ENCODE measurements around the gene ZEB2.

ZEB2 gene

GRCh38 chr2:144528108-144528507 is 8.2 kb upstream of the ZEB2 start:
- DNase-seq (ENCODE audit: low read depth) = no peak

GRCh38 chr2:144526831-144527230 is 6.9 kb upstream of the ZEB2 start:
- DNase-seq (ENCODE audit: low read depth) = no peak

- no peak for DNase-seq (ENCODE audit: low read depth)
These were observed 4.4 kb upstream of the ZEB2 start for GRCh38 chr2:144524118-144525009.

GRCh38 chr2:144523596-144524117 is 3.7 kb upstream of the ZEB2 start:
- no peak for DNase-seq (ENCODE audit: low read depth)

- no peak for DNase-seq (ENCODE audit: low read depth)
These were observed 3.1 kb upstream of the ZEB2 start for GRCh38 chr2:144522897-144523595.

GRCh38 chr2:144522176-144522896 is 2.4 kb upstream of the ZEB2 start:
- DNase-seq (ENCODE audit: low read depth) = no peak

GRCh38 chr2:144521686-144522085 is 1.8 kb upstream of the ZEB2 start:
- no peak for DNase-seq (ENCODE audit: low read depth)

- DNase-seq (ENCODE audit: low read depth) = no peak
These were observed 1.0 kb upstream of the ZEB2 start for GRCh38 chr2:144520756-144521487.

- no peak for DNase-seq (ENCODE audit: low read depth)
These were observed 354 bp downstream of the ZEB2 start for GRCh38 chr2:144519597-144519933.

GRCh38 chr2:144518748-144519596 is 947 bp downstream of the ZEB2 start:
- no peak for DNase-seq (ENCODE audit: low read depth)

GRCh38 chr2:144517866-144518747 is 1.8 kb downstream of the ZEB2 start:
- no peak for DNase-seq (ENCODE audit: low read depth)

- no peak for DNase-seq (ENCODE audit: low read depth)
These were observed 2.7 kb downstream of the ZEB2 start for GRCh38 chr2:144516981-144517865.

- no peak for DNase-seq (ENCODE audit: low read depth)
These were observed 3.4 kb downstream of the ZEB2 start for GRCh38 chr2:144516411-144516980.

- no peak for DNase-seq (ENCODE audit: low read depth)
These were observed 4.1 kb downstream of the ZEB2 start for GRCh38 chr2:144515696-144516410.

GRCh38 chr2:144515099-144515695 is 4.7 kb downstream of the ZEB2 start:
- DNase-seq (ENCODE audit: low read depth) = no peak

- no peak for DNase-seq (ENCODE audit: low read depth)
These were observed 5.3 kb downstream of the ZEB2 start for GRCh38 chr2:144514616-144515091.

- DNase-seq (ENCODE audit: low read depth) = no peak
These were observed 6.4 kb downstream of the ZEB2 start for GRCh38 chr2:144513388-144514101.
